GM19351 (cell line): ENCODE results near the gene GOLT1A.
A peak's percentile ranks its signal among the peaks of the same experiment; 100 is the strongest.

Source experiments
- ATAC-seq: cut with Tn5 transposase; IDR thresholded peaks from one replicate; pipeline ENCODE4 v1.9.1; 2021; ENCODE audit warnings: mild to moderate bottlenecking, moderate library complexity; ENCODE audit not compliant: unreplicated experiment

Gene GOLT1A

DNA sequence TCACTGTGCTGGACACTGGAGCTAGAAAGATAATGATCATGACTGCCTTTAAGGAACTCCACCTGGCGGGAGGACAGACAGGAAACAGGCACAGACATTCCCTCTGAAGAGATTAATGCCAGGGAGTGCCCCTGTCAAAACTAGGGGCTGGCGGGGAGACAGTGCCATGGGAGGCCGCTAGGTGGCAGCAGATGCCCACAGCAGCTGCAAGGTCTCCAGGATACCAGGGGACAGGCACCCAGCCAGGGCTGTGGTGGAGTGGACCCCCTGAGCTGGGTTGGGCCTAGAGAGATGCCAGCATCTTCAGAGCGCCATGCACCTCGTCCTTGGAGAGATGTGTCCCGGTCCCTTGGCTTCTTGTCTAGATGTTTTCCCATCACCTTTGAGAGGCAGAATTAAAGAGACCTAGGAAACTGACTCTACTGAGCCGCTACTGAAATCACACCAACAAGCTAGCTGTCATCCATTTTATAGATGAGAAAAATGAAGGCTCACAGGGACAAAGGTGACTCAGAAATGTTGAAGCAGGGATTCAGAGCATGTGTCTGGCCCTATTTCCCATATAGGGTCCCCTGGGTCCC is 51.2 kb downstream of the GOLT1A start:
- peak; percentile 47 for ATAC-seq

DNA sequence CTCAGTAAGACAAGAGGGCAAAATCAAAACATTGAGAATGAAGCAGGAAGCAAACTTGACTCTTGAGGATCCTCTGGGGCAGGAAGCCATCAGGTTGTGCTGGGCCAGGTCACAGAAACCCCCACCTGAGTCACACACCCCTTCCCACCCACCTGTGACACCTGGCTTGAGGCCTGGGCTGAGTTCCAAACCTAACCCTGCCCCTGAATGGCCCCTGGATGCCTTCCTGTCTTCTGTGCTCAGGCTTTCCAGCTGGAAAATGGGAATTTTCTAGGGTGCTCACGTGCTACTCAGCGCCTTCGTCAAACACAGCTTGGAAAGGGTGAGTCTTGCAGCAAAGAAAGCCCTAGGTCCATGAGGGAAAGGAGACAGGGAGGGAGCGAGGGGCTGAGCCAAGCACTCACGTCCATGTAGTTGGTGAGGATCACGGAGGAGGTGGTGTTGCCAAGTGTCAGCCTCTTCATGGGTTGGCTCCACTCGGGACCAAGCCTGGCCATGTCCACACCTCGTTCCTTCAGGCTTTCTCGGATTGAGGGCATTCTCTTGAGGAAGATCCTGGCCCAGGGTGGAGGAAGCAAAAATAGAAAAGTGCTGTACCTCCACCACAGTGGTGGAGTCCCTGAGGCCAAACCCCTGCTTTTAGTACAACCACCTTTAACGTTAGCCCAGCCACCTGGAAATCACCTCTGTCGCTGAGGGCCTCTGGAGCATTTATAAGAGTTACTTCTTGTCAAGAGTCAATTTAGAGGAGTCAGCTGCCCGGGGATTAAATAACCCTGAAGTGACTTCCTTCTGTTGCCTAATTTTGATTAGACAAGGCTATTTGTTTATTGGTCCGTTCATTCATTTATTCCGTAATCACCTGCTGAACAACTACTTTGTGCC is 51.9 kb downstream of the GOLT1A start:
- no peak for ATAC-seq

DNA sequence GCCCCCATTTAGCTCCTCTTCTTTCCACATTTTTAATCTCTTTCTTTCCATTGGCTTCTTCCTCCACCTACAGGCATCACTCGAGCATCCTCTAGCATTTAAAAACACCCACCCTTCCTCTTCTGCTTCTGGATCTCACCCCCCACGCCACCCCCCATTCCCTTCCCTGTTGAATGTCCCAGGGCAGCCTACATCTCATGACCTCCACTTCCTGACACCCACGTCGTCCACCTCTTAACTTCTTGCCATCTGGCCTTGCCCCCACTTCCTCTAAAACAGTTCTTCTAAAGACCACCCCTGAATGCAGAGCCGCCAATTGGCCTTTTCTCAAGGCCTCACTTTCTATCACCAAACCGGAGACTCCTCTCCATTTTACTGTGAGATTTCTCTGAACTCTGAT is 55.8 kb downstream of the GOLT1A start:
- ATAC-seq: no peak

DNA sequence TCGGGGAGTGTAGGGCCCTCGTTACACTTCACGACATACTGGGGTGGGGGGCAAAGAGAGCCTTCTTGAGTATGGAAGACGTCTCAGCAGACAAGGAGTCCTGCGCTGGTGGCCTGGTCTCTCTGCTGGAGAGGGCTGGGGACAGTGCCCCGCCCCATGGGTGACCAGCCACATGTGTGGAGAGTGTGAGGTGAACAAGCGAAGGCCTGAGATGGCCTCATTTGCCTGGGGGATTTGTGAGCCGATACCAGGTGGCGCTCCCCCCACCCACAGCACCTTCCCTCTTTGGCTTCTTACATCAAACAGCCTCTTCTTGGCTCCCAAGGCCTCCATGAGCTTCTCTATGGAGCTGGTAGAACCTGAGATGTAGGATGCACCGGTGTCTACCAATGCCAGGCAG is 57.9 kb downstream of the GOLT1A start:
- ATAC-seq: no peak

DNA sequence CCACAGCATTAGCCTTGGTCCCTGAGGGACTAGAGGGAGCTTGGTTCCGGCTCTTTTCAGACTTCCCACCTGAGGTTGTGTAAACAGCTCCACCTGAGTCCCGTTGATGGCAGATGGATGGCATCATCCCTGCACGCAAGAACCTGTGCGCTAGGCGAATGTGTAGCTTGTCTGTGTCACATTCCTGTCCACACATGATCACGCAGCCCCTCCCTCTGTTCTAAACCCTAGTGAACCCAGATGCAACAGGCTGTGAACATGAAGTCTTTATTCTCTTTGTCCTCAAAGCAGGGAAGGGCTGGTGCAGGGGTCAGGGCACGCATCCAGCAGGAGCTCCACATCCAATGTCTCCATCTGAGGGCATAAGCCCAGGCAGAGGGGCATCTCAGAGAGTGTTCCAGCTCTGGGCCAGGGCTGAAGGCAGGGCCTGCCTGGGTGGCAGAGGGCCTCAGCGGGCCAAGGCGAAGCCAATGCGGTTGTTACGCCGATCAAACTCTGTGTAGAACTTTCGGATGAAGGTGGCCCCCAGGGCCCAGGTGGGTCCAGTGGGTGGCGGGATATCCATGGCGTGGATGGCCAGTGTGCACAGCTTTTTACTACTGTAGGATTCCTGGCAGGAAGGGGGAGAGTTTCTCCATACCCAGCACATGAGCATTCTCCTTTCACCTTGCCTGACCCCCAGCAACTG is 59.1 kb downstream of the GOLT1A start:
- ATAC-seq: no peak

DNA sequence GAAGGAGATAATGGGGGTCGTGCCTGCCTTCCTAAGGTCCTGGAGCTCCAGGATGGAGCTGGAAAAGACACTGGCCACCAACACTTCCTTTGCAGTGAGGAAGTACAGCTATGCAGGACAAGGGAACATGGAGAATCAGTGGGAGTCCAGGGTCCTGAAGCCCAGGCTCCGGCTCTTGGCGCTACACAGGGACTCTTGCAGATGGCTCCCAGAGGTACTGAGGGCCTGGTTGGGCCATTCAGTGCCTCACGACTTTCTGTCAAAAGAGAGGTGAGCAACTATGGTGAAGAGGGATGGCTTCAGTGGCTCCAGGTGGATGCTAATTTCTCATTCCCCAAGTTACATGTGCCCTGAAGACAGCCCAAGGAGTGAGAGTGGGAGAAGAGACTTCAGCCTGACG is 60.1 kb downstream of the GOLT1A start:
- ATAC-seq: no peak

DNA sequence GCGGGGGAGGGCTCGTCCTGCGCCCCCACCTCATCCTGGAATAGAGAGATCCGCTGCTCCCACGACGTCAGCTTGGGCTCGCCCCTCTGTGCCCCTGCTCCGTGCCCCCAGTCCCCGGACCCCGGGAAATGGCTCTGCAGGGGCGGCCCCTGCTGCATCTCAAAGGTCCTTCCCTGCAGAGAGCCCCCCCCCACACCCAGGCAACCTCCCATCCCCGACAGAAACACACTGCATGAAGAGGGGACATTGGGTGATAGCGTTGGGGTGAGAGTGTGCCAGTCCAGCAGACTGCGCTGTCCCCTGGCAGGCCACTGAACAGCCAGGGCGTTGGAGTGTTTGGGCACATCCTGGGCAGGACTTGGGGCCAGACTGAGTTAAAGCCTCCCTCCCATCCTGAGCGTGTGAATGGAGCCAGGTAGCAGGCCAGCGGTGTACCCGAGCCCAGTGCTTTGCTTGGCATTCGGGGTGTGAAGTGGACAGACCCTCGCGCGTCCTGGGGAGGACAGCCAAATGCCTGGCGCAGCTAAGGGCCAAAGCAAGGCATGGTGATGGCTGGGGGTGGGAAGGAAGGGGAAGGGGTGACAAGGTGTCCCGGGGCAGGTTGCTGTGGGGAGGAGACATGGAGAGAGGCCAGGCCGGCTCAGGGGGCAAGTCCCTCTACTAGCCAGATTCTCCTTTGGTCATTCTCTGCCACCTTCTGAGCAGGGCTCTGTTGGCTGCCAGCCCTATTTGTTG is 61.3 kb downstream of the GOLT1A start:
- no peak for ATAC-seq

DNA sequence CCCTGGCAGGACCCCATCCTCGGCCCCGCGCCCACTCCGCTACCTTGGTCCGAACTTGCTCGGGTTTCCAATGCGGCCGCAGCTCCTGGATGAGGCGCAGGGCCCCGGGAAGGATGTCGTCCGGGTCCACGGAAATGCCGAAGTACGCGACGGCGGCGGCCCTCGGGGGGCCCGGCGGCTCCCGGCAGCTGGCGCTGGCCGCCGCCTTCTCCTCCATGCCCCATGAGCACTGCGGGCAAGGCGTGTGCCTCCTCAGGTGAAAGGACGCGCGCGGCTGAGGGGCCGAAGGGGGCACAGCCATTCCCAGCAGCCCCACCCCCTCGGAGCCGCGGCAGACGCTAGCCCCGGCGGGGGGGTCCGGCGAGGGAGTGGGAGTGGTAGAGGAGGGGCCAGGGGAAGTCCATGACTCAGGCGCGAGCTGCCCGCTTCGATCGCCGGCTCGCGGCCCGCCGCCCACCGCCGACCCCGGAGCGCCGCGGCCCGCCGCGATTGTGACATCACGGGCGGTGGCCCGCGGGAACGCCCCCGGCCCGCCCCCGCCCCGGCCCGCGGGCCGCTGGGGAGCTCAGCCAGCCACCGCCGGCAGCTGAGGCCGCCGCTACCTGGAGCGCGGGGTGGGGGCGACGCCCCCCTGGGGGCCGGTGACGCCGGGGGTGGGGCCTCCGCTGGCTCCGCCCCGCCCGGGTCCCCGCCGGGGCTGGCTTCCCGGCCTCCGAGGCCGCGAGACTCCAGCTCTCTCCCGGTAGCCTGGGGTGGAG is 62.1 kb downstream of the GOLT1A start, which contains the start of gene ETNK2:
Gene ETNK2, minus strand, starts transcription at position 493 of the 758 bp plus-strand sequence. Its CDS starts 192 bp downstream, at position 301.
- ATAC-seq: no peak

DNA sequence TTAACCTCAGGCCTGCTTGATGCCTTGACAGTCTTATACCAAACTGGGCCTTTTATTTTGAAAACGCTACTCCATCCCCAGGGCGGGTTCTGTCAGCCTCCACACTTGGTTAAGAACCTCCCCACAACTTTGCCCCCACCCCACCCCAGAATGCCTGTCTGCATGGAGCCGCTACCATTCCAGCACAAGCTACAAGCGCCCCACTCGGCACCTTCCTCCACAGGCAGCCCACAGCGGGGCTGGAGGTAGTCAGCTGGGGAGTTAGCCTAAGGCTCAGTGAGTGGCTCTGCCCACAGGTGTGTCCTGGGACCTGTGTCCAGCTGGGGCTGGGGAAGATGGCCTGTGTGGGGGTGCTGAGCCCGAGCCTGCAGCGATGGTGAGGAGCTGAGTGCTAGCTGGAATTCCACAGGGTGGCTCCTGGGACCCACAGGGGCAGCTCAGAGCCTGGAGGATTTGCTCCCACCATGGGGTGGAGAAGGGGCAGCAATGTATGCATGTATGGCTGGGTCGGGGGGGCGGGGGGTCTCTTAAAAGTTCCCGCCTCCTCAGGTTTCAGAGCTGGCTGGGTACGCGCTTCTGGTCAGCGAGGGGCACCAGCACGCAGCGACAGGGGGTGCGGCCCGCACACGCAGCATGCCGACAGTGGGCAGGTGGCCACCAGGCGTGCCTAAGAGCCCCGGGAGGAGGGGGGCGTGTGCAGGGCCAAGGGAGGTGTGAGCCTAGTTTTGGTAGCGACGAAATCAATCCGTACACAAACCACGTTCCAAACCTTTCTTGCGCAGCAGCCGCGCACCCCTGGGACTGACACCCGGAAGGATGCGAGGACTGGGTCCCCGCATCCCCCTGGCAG is 62.9 kb downstream of the GOLT1A start:
- no peak for ATAC-seq

DNA sequence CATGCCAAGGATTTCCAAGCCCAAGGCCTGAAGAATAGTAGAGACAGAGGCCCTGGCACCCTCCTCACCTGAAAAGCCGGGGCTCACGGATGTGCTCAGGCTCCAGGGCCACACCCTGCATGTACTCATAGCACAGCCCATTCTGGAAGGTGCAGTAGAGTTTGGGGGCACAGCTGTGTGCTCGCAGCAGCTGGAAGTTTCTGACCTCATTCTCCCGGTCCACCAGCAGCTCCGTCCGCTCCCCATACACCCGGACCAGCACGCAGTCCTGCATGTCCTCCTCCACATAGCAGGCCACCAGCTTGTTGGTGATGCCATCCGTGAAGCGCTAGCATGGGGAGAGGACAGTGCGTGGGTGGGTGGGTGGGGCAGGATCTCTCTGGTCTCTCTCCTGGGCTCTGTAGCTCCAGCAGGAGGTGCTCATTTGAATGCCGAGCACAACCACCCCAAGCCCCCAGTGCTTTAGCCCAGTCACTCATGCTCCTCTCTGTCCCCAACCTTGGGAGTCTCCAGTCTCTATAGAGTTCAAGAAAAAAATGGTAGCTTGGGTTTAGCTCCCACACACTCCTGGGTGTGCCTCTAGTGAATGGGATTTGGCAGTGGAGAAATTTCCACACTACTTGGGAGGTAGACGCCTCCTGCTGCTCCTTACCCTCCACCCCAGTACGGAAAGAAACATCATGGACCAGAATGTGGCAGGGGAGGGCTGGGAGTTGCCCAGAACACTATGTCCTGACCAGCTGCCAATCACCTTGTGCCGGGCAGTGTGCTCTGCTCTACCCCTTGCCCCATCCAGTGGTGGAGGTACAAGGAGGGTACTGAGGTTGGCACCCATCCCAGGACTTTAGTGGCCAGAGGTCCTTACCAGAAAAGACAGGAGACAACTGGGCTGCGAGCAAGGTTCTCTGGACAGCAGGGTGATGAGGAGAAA is 63.9 kb downstream of the GOLT1A start:
- ATAC-seq: no peak

DNA sequence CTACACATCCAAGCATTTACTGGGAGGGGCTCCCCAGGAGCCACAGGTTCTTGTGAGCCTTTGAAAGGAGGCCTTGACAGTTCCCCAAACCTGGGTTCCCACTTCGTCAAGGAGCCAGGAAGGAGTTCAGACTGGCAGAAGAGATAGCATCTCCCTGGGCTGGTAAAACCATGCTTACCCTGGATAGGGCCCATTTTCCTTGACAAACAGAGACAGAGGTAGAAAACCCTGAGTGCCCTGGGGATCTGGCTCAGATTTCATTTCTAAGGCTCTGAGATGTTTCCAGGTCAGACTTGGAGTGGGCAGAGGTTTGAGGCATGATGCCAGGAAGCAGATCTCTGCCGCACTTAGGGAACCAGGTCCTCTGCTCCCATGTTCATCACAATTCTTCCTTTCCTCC is 64.7 kb downstream of the GOLT1A start:
- no peak for ATAC-seq
